Hepatocyte (in vitro differentiated cells): ENCODE measurements around the gene NRSN1.

Source experiments
- EZH2 ChIP-seq: fragments of 200-600 bp; sonication (generic); IDR thresholded peaks from 2 replicates; pipeline ENCODE4 v1.6.1; 2016; ENCODE audit warnings: antibody characterized with exemption, mild to moderate bottlenecking, borderline replicate concordance
- EZH2phosphoT487 ChIP-seq: fragments of 200-600 bp; sonication (generic); IDR thresholded peaks from one replicate; pipeline ENCODE4 v1.6.1; 2018; ENCODE audit warnings: antibody characterized with exemption, mild to moderate bottlenecking, low read depth, moderate library complexity; ENCODE audit not compliant: unreplicated experiment, severe bottlenecking
- TF ChIP-seq, protein P1 (sequence below): fragments of 200-600 bp; sonication (generic); IDR thresholded peaks from 2 replicates; pipeline ENCODE4 v1.5.1; 2016; ENCODE audit warnings: antibody characterized with exemption, mild to moderate bottlenecking; ENCODE audit not compliant: poor library complexity

DNA sequence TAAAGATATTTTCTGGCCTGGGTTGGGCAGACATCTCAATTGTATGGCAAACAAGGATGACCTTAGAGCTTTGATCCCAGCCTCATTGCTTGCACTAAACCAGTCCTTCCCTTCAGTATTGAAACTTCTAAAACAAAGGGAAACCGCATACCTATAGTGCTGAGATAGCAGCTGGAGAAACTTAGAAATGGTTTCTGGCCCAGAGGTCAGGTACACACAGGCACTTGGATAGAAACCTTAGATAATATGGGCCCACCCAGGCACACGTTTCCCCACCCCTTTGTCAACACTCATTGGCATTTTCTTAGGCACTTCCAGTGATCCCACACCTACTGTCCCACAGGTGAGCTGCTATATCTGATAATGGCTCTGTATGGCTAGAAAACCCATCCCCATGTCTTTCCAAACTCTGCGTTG lies 22.1 kb downstream of the NRSN1 start:
- TF ChIP-seq, protein P1, sequence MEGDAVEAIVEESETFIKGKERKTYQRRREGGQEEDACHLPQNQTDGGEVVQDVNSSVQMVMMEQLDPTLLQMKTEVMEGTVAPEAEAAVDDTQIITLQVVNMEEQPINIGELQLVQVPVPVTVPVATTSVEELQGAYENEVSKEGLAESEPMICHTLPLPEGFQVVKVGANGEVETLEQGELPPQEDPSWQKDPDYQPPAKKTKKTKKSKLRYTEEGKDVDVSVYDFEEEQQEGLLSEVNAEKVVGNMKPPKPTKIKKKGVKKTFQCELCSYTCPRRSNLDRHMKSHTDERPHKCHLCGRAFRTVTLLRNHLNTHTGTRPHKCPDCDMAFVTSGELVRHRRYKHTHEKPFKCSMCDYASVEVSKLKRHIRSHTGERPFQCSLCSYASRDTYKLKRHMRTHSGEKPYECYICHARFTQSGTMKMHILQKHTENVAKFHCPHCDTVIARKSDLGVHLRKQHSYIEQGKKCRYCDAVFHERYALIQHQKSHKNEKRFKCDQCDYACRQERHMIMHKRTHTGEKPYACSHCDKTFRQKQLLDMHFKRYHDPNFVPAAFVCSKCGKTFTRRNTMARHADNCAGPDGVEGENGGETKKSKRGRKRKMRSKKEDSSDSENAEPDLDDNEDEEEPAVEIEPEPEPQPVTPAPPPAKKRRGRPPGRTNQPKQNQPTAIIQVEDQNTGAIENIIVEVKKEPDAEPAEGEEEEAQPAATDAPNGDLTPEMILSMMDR = no peak
- no peak for TF ChIP-seq EZH2
- TF ChIP-seq EZH2phosphoT487 = no peak
